ENCODE results near the gene DYNLT5.

DNA sequence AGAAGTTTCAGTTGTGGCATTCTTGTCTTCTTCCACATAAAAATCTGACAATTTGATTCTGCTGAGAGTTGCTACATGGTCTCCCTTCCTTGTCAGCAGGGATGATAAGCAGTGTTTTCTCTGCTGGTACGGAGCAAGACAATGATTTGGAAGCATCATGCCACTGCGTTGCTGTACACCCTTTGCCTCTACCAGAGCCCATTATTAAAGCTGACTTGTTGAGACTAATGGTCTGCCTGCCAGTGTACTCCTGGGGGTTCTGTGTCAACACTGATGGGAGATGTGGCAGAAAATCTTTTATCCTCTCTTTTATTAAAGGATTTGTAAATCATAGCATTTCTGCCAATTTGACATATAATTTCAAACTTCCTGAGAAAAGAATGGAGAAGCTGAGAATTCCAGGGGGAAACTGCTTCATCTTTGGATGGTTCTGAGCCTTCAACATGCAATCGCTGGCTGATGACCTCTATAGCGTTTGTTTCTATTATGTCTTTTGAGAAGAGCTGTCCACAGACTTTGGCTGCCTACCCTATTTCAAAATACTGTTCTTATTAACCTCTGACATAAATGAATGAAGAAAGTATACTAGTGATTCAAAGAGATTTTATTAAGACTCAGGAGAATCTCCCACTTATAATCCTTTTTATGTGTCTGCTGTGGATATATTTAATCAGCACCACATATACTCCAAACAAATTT is 47.9 kb upstream of the DYNLT5 start:
- TF ChIP-seq, protein P1, sequence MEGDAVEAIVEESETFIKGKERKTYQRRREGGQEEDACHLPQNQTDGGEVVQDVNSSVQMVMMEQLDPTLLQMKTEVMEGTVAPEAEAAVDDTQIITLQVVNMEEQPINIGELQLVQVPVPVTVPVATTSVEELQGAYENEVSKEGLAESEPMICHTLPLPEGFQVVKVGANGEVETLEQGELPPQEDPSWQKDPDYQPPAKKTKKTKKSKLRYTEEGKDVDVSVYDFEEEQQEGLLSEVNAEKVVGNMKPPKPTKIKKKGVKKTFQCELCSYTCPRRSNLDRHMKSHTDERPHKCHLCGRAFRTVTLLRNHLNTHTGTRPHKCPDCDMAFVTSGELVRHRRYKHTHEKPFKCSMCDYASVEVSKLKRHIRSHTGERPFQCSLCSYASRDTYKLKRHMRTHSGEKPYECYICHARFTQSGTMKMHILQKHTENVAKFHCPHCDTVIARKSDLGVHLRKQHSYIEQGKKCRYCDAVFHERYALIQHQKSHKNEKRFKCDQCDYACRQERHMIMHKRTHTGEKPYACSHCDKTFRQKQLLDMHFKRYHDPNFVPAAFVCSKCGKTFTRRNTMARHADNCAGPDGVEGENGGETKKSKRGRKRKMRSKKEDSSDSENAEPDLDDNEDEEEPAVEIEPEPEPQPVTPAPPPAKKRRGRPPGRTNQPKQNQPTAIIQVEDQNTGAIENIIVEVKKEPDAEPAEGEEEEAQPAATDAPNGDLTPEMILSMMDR (IDR thresholded peaks at IDR 0.05), result no peak
- TF ChIP-seq POLR2A (IDR thresholded peaks at IDR 0.05; ENCODE audit: low read depth) (no peak), EP300 (IDR thresholded peaks at IDR 0.05) (no peak), POLR2AphosphoS5 (IDR thresholded peaks at IDR 0.05) (no peak)
